Measurements from ENCODE around the gene METTL16. TPM values are rescaled to one million over a fixed set of nuclear protein-coding genes. Genes with fewer than 3 reads are reported as not detected.

Gene METTL16
- total RNA-seq, 1 experiment from 2014 or later = 18.3 TPM

- no peak overlapping the region for H3K27ac ChIP-seq (ENCODE audit: low read length)
- H2AFZ ChIP-seq (ENCODE audit: low read length) = no peak overlapping the region
- no peaks in the 10 kb centered on the region for H3K79me2 ChIP-seq (ENCODE audit: low read length)
- no peaks in the 10 kb centered on the region for H3K36me3 ChIP-seq (ENCODE audit: insufficient read depth, low read length)
- H3K27me3 ChIP-seq (ENCODE audit: low read length) = no peaks in the 10 kb centered on the region
- no peak for DNase-seq
- H3K4me2 ChIP-seq (ENCODE audit: low read depth, low read length, poor library complexity, severe bottlenecking) = no peak overlapping the region
- H3K9me3 ChIP-seq (ENCODE audit: low read length) = no peaks in the 10 kb centered on the region
- H3K4me1 ChIP-seq (ENCODE audit: low read length) = no peaks in the 10 kb centered on the region
- H3K4me3 ChIP-seq (ENCODE audit: low read length) = no peak overlapping the region
- H3K9me2 ChIP-seq (replicated peaks; ENCODE audit: insufficient read depth, low read length) = no peaks in the 10 kb centered on the region
- H4K20me1 ChIP-seq (ENCODE audit: insufficient read depth, low read depth, low read length) = no peaks in the 10 kb centered on the region
- no peak overlapping the region for H3K9ac ChIP-seq (ENCODE audit: low read length)
Observed at GRCh38 chr17:2369551-2370210, 142.0 kb downstream of the METTL16 start.

DNA sequence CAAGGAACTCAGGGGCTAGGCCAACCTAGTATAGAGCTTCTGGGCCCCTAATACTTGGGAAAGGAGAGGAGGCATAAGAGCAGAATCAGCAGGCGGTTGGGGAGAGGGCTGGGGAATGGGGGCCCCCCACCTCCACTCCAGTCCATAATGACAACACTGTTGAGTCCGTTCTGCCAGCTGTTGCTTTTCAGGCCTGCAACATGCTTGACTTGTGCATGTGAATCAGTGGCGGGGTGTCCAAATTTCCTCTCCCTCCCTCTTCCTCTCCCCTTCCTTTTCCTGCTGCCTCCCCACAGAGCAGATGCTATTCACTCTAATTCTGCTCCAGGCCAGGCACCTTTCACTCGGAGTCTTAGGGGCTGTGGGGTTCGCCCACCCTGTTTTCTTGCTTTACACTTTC, 142.6 kb downstream of the METTL16 start:
- no peaks in the 10 kb centered on the region for H3K36me3 ChIP-seq (ENCODE audit: insufficient read depth, low read length)

DNA sequence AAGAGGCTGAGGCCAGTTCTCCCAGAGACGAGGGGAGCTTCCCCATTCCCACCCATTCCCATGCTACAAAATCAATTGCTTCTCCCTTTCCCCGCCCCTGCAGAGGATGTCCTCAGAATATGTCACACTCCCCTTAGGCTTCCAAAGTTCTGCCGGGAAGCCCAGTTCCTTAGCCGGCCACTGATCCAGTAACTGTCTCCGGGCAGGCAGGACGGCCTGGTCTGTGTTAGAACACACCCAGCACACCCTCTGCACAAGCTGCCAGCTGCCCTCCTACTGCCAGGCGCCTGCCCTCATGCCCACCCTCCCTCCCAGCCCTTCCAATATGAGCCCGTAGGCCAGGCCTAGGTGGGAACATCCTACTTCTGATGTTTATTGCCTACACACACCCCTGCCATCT, 143.3 kb downstream of the METTL16 start:
- Histone ChIP-seq H3K9me2 (replicated peaks; ENCODE audit: insufficient read depth, low read length) (no peaks in the 10 kb centered on the region), H3K9me3 (ENCODE audit: low read length) (no peaks in the 10 kb centered on the region), H3K27ac (ENCODE audit: low read length) (no peak overlapping the region), H3K79me2 (ENCODE audit: low read length) (no peaks in the 10 kb centered on the region), H3K4me2 (ENCODE audit: low read depth, low read length, poor library complexity, severe bottlenecking) (no peak overlapping the region), H4K20me1 (ENCODE audit: insufficient read depth, low read depth, low read length) (no peaks in the 10 kb centered on the region), H2AFZ (ENCODE audit: low read length) (no peak overlapping the region), H3K27me3 (ENCODE audit: low read length) (no peaks in the 10 kb centered on the region), H3K4me1 (ENCODE audit: low read length) (no peaks in the 10 kb centered on the region), H3K4me3 (ENCODE audit: low read length) (no peak overlapping the region), H3K36me3 (ENCODE audit: insufficient read depth, low read length) (no peaks in the 10 kb centered on the region), H3K9ac (ENCODE audit: low read length) (no peak overlapping the region)
- DNase-seq = no peak

More for the DNA sequence above, 142.6 kb downstream of the METTL16 start:
- Histone ChIP-seq H3K9me3 (ENCODE audit: low read length) (no peaks in the 10 kb centered on the region), H2AFZ (ENCODE audit: low read length) (no peak overlapping the region), H3K79me2 (ENCODE audit: low read length) (no peaks in the 10 kb centered on the region), H3K4me2 (ENCODE audit: low read depth, low read length, poor library complexity, severe bottlenecking) (no peak overlapping the region), H3K4me1 (ENCODE audit: low read length) (no peaks in the 10 kb centered on the region), H3K9me2 (replicated peaks; ENCODE audit: insufficient read depth, low read length) (no peaks in the 10 kb centered on the region), H4K20me1 (ENCODE audit: insufficient read depth, low read depth, low read length) (no peaks in the 10 kb centered on the region), H3K9ac (ENCODE audit: low read length) (no peak overlapping the region), H3K4me3 (ENCODE audit: low read length) (no peak overlapping the region), H3K27me3 (ENCODE audit: low read length) (no peaks in the 10 kb centered on the region), H3K27ac (ENCODE audit: low read length) (no peak overlapping the region)
- DNase-seq = no peak

- H3K4me1 ChIP-seq (ENCODE audit: low read length) = no peaks in the 10 kb centered on the region
- H3K27ac ChIP-seq (ENCODE audit: low read length) = no peak overlapping the region
- no peaks in the 10 kb centered on the region for H3K36me3 ChIP-seq (ENCODE audit: insufficient read depth, low read length)
- H3K4me2 ChIP-seq (ENCODE audit: low read depth, low read length, poor library complexity, severe bottlenecking) = no peak overlapping the region
- H3K9ac ChIP-seq (ENCODE audit: low read length) = no peak overlapping the region
- H4K20me1 ChIP-seq (ENCODE audit: insufficient read depth, low read depth, low read length) = no peaks in the 10 kb centered on the region
- no peaks in the 10 kb centered on the region for H3K79me2 ChIP-seq (ENCODE audit: low read length)
- DNase-seq = no peak
- no peaks in the 10 kb centered on the region for H3K9me3 ChIP-seq (ENCODE audit: low read length)
- H3K27me3 ChIP-seq (ENCODE audit: low read length) = no peaks in the 10 kb centered on the region
- H3K9me2 ChIP-seq (replicated peaks; ENCODE audit: insufficient read depth, low read length) = no peaks in the 10 kb centered on the region
- H2AFZ ChIP-seq (ENCODE audit: low read length) = no peak overlapping the region
- no peak overlapping the region for H3K4me3 ChIP-seq (ENCODE audit: low read length)
Observed at GRCh38 chr17:2366747-2367494, 144.8 kb downstream of the METTL16 start.

Small RNAs within 50 kb of the gene (small RNA-seq; reads per million reads assigned to genes)
- gene AC006435.3 = not detected
- gene AC006435.4 = not detected
- gene AC006435.5 = not detected

Other genes with a start within 250 kb of the METTL16 start
- gene SMG6, start 208.1 kb downstream of the METTL16 start, total RNA-seq (2014; rRNA removed; shearing (Covaris generic); ENCODE audit: low replicate concordance) = 10.2 and 12.0 TPM in 2 replicates
- gene SRR, start 207.9 kb downstream of the METTL16 start, total RNA-seq (2014; rRNA removed; shearing (Covaris generic); ENCODE audit: low replicate concordance) = 5.6 and 13.3 TPM in 2 replicates
- gene TSR1, start 175.4 kb downstream of the METTL16 start, total RNA-seq (2014; rRNA removed; shearing (Covaris generic); ENCODE audit: low replicate concordance) = 42.1 and 65.2 TPM in 2 replicates
- gene SGSM2, start 174.4 kb downstream of the METTL16 start, total RNA-seq (2014; rRNA removed; shearing (Covaris generic); ENCODE audit: low replicate concordance) = 64.0 and 71.9 TPM in 2 replicates
- 6.3 and 18.8 TPM in 2 replicates for gene MNT, start 110.8 kb downstream of the METTL16 start, total RNA-seq (2014; rRNA removed; shearing (Covaris generic); ENCODE audit: low replicate concordance)
- gene PAFAH1B1, start 81.8 kb upstream of the METTL16 start, total RNA-seq (2014; rRNA removed; shearing (Covaris generic); ENCODE audit: low replicate concordance) = 70.1 and 89.2 TPM in 2 replicates
- gene CLUH, start 199.9 kb upstream of the METTL16 start, total RNA-seq (2014; rRNA removed; shearing (Covaris generic); ENCODE audit: low replicate concordance) = 39.1 and 67.3 TPM in 2 replicates
- not detected in 2 replicates for gene CCDC92B, start 237.8 kb upstream of the METTL16 start, total RNA-seq (2014; rRNA removed; shearing (Covaris generic); ENCODE audit: low replicate concordance)

Data from Karpas-422 (cell line).